ENCODE data around the gene C1QTNF12.

Gene C1QTNF12

DNA sequence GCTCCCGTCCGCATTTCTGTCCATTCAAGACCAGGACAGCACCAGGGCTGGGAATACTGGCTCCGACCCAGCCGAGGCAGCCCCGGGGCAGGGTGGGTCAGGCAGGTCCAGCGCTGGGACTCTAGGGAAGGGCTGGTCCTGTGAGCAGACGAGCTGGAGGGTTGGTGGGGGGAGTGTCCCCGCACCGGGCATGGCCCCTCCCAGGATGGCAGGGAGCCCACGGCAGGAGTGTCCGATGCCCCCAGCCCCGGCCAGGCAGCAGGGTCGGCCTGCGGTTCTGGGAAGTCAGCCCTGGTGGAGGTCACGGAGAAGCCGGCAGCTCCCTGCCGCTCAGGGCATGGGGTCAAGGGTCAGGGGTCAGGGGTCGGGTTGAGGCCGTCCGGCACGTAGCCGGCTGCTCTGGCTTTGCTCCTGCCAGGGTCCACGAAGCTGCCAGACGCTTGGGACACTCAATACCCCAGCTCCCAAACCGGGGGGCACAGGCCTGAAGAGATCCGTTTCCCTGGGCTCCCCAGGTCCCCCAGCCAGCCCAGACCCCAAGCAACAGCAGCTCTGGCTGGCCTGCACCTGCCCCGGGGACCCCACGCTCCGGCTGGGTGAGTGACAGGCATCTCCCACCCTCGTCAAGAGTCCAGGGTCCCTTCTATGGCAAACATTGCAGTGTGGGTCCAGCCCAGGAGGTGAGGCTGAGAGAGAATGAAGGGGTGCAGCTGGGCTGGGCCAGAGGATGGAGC is 6.7 kb downstream of the C1QTNF12 start:
- no peak for DNase-seq

DNA sequence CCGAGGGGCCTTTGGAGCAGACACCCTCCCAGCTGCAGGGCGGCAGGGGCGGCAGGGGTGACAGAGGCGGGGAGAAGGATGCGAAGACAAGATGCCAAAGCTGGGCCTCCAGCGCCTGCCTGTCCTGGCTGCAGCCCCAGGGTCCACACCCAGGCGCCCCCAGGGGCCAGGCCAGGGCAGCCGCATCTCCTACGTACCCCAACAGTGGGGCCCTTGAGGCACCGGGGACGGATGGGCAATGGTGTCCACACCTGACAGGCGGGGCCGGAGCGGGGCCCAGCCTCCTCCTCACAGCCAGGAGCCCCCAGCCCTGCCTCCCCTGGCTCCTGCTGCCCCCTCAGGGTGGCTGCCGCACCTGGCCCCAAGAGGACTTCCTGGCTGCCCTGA is 7.3 kb downstream of the C1QTNF12 start:
- no peak for DNase-seq

DNA sequence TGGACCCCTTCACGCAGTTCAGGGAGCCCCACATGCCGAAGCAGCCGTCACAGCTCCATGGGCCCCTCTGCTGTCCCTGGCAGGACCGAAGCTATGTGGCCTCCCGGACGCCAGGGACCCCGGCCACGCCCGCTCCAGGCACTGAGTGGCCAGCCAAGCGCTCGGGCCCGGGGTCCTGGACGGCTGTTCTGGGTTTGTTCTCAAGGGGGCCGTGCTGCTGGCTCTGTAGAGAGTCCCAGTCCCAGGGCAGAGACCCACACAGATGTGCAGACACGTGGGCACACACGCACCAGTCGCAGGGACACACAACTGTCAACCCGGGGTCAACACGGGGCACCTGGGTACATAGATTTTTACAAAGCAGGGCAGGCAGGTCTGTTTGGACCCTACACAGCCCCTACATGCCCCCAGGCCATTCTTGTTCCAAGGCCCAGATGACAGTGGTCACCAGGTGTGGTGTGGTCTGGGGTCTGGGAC is 7.8 kb downstream of the C1QTNF12 start:
- no peak for DNase-seq

DNA sequence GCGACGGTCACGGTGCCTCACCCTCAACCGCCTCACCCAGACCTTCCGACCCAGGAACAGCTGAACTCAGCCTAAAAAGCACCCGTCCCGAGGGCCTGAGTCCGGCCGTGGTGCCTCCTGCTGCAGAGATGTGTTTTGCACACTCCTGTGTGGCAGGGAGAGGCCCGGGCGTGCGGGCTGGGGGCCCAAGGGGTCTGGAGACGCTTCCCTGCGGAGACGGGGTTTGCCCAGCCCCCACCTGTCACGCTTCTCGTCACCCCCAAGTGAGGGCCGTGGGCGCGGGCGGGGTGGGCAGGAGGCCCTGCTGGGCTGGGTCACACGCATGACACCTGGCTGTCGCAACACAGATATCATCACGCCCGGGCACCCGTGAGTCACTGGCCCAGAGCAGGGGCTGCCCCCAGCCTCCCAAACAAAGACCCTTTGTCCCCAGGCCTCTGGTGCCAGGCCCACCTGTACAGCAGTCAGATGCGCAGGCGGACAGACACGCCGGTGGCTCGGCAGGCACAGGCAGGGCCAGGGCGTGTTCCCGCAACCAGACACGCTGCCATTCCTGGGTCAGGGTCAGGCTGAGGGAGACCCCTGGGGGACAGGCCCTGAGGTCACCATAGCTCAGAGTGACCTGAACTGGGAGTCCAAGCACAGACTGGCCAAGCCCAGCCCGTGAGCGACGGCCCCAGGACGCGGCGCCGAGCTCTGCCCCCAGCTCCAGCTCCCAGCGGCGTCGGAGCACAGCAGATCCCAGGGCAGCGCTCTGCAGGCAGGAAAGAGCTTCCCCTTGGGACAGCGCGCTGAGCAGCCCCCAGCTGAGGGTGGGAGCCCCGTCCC is 8.4 kb downstream of the C1QTNF12 start:
- DNase-seq, result no peak

- no peak for DNase-seq
Observed at GRCh38 chr1:1236945-1237873, 9.3 kb downstream of the C1QTNF12 start.

GRCh38 chr1:1236176-1236763 is 10.3 kb downstream of the C1QTNF12 start:
- DNase-seq, result no peak

- DNase-seq, result no peak
Observed at GRCh38 chr1:1235016-1235744, 11.3 kb downstream of the C1QTNF12 start.

- DNase-seq, result no peak
Observed at GRCh38 chr1:1234180-1234808, 12.2 kb downstream of the C1QTNF12 start.

- no peak for DNase-seq
Observed at GRCh38 chr1:1233567-1233892, 13.0 kb downstream of the C1QTNF12 start.

GRCh38 chr1:1232796-1233566 is 13.5 kb downstream of the C1QTNF12 start:
- DNase-seq, result no peak

- no peak for DNase-seq
Observed at GRCh38 chr1:1232208-1232795, 14.2 kb downstream of the C1QTNF12 start, which contains the start of gene B3GALT6. Gene B3GALT6, plus strand, starts transcription at chr1:1232237. Its CDS starts 42 bp downstream, at chr1:1232279.

GRCh38 chr1:1231400-1232207 is 14.9 kb downstream of the C1QTNF12 start, which contains the start of gene SDF4:
Gene SDF4, minus strand, starts transcription at chr1:1232001. Its CDS starts 3,229 bp downstream, at chr1:1228772.
- peak; percentile 91 to 97 for DNase-seq

DNA sequence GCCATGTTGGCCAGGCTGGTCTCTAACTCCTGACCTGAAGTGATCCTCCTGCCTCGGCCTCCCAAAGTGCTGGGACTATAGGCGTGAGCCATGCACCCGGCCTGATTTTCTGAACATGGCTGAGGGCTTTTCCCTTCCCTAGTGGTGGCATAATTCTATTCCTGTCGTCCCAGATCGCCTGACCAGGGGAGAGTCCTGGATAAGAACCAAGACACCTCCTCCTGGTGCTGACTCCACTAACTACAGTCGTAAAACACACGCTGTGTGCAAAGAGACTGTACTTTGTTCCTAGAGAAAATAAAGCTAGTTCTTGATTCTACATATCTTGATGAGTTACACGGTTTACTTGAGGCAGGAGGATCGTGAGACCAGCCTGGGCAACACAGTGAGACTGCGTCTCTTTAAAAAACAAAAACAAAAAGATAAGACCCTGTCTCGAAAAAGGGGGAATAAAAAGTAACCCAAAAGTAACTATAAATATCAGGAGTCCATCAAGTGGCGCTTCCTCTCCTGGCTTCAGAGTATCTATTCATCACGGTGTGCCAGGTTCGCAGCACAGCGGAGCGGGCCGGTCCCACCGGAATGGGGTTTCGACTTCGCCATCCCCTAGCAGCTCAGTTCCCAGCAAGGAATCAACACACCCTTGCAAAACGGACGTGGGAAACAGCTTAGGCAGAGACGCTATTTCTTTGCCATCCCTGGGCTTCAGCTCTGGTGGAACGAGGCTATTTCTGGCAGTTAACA is 15.7 kb downstream of the C1QTNF12 start:
- no peak for DNase-seq

DNA sequence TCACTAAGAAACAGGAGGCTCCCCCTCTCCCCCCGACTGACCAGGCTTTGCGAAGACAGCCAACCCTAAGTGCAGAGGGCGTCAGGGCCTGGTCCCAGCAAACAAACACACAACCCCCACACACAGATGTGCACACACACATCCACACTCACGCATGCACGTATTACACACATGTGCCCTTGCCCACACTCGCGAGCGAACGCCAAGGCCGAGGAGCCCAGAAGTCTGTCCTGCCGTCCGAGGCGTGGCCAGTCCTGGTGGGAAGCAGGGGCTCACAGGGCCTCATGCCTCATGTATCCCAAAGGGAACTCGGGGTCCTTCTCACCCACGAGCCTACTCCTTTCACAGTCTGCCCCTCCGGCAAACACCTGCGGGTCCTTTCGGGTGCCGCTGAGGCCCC is 16.8 kb downstream of the C1QTNF12 start:
- DNase-seq, result no peak

DNA sequence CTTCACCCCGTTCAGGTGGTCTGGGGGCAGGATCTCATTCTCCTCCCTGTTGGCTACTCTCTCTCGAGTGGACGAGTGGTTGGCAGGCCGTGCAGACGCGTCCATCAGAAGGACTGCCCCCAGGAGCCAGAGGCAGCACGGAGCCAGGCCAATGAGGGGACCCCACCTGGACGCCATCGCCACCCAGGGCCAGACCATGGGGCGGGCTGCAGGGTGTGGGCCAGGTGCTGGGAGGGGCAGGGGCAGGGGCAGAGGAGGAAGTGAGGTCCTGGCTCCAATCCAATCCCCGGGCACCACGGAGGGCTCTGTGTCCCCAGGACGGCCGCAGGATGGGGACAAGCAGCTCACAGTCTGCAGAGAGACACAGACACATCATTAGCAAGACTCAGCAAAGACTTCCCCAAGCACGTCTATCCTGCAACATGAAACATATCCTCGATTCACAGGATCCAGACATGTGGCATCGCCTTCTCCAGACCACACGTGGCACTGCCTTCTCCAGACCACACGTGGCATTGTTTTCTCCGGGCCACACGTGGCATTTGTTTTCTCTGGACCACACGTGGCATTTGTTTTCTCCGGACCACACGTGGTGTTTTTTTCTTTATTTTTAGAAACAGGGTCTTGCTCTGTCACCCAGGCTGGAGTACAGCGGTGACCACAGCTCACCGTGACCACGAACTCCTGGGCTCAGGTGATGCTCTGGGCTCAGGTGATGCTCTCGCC is 17.8 kb downstream of the C1QTNF12 start:
- DNase-seq, result no peak

- DNase-seq, result no peak
Observed at GRCh38 chr1:1228187-1228586, 18.3 kb downstream of the C1QTNF12 start.

DNA sequence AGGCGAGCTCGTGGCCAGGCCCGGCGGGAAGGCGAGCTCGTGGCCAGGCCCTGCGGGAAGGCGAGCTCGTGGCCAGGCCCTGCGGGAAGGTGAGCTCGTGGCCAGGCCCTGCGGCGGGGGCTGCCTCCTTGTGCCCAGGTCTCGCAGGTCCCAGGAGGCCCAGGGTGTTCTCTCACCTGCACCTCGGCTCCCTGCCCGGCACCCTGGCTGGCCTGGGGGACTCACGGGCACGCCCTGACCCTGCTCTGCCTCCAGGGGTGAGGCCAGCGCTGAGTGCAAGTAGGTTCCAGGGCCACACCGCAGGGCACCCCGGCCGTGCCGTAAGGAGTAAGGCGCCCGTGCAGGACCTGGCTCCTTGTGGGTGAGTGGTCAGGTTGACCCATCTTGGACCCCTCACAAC is 19.1 kb downstream of the C1QTNF12 start:
- DNase-seq, result no peak
